Measurements from ENCODE around the gene OAS2.

DNA sequence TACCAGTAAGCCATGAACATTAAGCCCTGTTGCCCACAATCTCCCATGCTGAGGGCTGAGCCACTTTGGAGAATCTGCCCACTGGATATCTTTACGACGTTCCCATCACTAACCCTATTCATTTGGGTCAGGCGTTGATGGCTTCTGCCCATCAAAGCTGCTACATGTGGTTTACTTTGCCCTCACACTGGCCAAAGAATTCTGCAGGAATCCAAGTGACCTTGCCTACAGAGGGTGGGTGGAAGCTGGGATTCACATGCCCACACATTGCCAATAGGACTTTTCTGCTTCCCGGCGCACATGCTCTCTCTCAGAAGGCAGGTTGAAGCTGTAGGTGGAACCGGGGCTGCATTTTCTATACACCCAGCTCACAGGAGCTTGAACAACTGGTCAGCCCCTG lies 28.3 kb downstream of the OAS2 start:
- TF ChIP-seq, protein P1, sequence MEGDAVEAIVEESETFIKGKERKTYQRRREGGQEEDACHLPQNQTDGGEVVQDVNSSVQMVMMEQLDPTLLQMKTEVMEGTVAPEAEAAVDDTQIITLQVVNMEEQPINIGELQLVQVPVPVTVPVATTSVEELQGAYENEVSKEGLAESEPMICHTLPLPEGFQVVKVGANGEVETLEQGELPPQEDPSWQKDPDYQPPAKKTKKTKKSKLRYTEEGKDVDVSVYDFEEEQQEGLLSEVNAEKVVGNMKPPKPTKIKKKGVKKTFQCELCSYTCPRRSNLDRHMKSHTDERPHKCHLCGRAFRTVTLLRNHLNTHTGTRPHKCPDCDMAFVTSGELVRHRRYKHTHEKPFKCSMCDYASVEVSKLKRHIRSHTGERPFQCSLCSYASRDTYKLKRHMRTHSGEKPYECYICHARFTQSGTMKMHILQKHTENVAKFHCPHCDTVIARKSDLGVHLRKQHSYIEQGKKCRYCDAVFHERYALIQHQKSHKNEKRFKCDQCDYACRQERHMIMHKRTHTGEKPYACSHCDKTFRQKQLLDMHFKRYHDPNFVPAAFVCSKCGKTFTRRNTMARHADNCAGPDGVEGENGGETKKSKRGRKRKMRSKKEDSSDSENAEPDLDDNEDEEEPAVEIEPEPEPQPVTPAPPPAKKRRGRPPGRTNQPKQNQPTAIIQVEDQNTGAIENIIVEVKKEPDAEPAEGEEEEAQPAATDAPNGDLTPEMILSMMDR (IDR thresholded peaks at IDR 0.05; ENCODE audit: low read depth, low read length): no peak
- TF ChIP-seq, protein P2, sequence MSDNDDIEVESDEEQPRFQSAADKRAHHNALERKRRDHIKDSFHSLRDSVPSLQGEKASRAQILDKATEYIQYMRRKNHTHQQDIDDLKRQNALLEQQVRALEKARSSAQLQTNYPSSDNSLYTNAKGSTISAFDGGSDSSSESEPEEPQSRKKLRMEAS (IDR thresholded peaks at IDR 0.05; ENCODE audit: low read depth, low read length): no peak
- no peak for TF ChIP-seq POLR2A (IDR thresholded peaks at IDR 0.05; ENCODE audit: extremely low read depth, insufficient read length)
